NCI-H82 treated with DMSO at 0.1 percent for 48 hours (cell line): Measurements from ENCODE around the gene TARBP2.
"Not testable (repeated sequence)": the region's sequence is repeated elsewhere in the genome, so short reads cannot be mapped to it uniquely, and the experiment has no call there.

Experiments
- DNase-seq: peaks from one replicate; lab custom pipeline; 2025; ENCODE audit not compliant: unreplicated experiment; lab: John Stamatoyannopoulos, UW

TARBP2 gene

GRCh38 chr12:53474077-53474476 is 27.0 kb upstream of the TARBP2 start:
- no peak for DNase-seq

DNA sequence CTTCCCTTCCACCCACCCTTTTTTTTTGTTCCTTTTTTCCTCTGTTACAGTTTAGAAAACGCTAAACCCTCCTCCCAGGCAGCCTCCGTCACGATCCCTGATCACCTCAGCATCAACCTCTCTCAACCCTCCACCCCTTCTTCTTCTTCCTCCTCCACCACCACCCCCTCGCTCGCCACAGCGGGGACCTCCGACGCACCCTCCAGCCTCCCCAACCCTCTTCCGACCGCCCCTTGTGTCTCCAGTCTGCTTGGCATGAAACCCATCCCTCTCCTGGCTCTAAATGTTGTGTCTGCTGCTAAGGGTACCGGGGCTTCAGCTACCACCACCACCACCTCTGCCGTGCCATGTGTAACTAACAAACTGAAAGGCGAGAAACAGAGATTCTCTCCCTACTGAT is 26.3 kb upstream of the TARBP2 start:
- DNase-seq, result no peak

- DNase-seq, result peak; percentile 41
Observed at GRCh38 chr12:53476769-53477209, 24.3 kb upstream of the TARBP2 start.

DNA sequence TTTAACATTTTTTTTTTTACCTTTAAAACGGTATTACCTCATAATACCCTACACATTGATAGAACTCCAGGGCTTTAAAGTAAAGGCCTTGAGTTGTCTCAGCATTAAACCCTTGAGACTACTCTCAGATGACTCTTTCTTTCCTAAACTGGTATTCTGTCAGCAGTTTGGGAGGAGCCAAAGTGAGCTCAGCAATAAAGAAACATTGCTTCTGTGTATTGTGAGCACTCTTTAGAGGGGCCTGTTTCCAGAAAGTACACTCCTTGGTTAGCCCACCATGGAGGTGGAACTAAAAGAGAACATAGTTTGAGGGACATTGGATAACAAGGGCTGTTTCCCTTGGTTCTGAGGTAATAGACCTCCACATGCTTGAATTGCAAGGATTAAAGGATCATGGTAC is 22.2 kb upstream of the TARBP2 start:
- DNase-seq, result no peak

- DNase-seq, result no peak
Observed at GRCh38 chr12:53479331-53479730, 21.8 kb upstream of the TARBP2 start.

- no peak for DNase-seq
Observed at GRCh38 chr12:53480491-53481442, 20.3 kb upstream of the TARBP2 start.

GRCh38 chr12:53481458-53481857 is 19.6 kb upstream of the TARBP2 start:
- not testable (repeated sequence) for DNase-seq

DNA sequence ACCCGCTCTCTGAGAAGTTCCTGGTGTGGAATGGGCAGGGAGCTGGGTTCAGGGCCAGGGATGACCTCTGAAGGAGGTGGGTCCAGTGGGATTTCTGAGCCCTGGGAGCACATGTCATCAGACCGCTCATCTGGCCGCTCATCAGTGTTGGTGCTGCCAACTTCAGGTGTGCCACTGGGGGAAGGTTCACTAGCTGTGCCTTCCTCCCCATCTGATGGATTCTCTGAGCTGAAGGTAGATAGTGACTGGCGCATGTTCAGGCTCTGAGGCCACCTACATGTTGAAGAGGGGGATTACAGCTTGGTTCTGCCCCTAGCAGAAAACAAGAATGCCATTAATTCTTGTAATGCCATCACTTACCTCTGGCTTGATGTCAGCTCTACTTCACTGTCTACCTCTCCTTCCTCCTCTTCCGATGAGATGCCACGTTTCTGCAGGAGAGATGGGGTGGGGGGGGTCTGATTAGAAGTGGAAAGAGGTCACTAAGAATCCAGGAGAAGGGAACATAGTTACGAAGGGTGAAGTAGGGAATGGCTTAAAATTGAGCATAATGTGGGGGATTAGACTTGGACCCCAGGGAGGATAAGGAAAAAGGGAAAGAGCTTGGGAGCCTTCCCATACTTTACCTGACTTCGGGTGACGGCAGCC is 19.0 kb upstream of the TARBP2 start:
- DNase-seq, result no peak

- DNase-seq, result no peak
Observed at GRCh38 chr12:53482626-53483168, 18.4 kb upstream of the TARBP2 start.

DNA sequence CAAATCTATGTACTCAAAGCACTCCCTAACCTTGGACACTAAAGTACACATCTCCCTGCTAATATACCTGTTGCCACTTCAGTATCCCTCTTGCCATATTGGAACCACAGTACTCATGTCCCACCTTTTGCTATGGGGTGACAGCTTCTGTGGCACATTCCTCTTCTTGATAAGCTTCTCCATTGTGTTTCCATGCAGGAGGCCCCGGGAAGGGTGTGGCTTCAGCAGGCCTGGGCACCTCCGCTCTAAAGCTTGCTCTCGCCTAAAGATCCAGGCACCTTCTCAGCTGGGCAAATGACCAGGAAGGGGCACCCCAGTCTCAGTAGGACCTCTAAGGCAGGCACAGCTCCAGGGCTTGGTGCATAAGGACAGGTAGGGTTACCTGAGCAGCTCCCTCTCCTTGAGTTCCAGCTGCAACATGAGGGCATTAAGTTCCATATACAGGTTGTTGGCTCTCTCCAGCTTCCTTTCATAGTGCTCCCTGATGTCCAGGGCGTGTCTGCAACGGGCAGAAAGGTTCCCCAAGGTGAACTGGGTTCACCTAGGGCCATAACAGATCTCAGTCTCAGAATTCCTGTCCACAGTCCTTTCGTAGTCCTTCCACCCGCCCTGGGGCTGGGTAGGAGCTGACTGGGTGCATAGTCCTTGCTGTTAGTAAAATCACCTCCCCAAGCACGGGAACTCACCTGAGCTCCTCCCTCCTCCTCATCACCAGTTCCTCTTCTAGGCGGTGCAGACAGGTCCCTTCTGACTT is 17.7 kb upstream of the TARBP2 start:
- no peak for DNase-seq

GRCh38 chr12:53483979-53484377 is 17.1 kb upstream of the TARBP2 start:
- DNase-seq, result no peak

- DNase-seq, result no peak
Observed at GRCh38 chr12:53484686-53485575, 16.2 kb upstream of the TARBP2 start.

GRCh38 chr12:53485955-53486735 is 14.9 kb upstream of the TARBP2 start:
- no peak for DNase-seq

DNA sequence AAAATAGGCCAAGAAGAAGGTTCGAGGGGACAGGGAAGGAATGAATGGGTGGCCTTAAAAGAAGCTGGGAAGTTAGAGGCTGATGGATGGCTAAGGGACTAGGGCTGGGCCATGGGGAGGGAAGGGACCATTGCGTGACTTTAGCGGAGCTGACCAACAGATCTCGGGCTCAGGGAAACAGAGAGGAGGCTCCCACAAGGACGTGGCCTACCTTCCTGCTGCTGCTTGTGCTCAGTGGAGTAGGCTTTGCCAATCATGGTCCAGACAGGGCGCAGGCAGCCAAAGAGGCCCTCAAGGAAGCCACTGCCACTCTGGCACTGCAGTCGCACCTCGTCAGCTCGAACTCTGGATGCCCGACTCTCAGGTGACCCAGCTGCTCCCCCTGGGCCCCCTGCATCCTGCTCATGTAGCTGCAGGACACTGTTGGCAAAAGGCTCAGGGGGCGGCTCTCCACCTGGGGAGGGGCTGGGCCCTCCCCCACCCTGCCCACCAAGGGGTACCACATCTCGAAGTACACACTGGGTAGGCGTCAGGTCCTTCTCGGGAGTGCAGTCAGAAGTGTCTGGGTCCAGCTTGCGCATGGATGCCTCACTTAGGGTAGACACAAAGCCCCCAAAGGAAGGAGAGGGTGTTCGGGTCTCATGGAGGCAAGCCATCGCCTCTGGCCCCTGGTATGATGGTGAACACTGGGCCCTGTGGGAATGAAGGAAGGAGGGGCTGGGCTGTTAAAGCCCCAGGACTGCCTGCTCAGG is 14.2 kb upstream of the TARBP2 start:
- DNase-seq, result no peak

- DNase-seq, result no peak
Observed at GRCh38 chr12:53489242-53489864, 11.7 kb upstream of the TARBP2 start.

DNA sequence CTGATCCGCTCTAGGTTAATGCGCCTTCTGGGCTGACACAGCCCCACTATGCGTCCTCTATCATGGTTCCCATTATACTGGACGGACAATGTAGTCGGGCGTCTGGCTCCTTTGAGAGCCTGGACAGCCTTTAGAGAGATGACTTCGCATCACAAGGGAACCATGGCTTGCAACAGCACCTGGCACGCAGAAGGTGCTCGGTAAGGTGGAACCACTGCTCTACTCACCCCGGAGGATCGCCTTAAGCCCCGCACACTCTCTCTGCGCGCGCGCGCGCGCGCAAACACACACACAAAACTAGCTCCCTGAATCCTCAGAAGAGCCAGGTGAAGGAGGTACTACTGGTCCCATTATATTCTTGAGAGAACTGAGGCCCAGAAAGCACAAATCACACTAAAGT is 8.9 kb upstream of the TARBP2 start:
- no peak for DNase-seq

- peak; percentile 78 for DNase-seq
Observed at GRCh38 chr12:53492830-53493609, 8.1 kb upstream of the TARBP2 start.
